Osteocyte (in vitro differentiated cells): Measurements from ENCODE around the gene ZSWIM3. TPM values are rescaled to one million over a fixed set of nuclear protein-coding genes. Genes with fewer than 3 reads are reported as not detected.

Source experiments
- DNase-seq: peaks from one replicate; pipeline ENCODE4 v3.0.0; 2021; ENCODE audit warnings: mixed read lengths; ENCODE audit not compliant: unreplicated experiment; ENCODE audit errors: extremely low spot score
- H3K27ac Mint-ChIP-seq: one replicate; pipeline ENCODE4 v1.8.0; 2021; ENCODE audit warnings: mild to moderate bottlenecking, mixed read lengths; ENCODE audit not compliant: unreplicated experiment
- H3K27me3 Mint-ChIP-seq: one replicate; pipeline ENCODE4 v1.8.0; 2021; ENCODE audit warnings: mixed read lengths; ENCODE audit not compliant: unreplicated experiment
- H3K36me3 Mint-ChIP-seq: one replicate; pipeline ENCODE4 v1.8.0; 2021; ENCODE audit warnings: mixed read lengths; ENCODE audit not compliant: unreplicated experiment
- H3K4me1 Mint-ChIP-seq: one replicate; pipeline ENCODE4 v1.8.0; 2021; ENCODE audit warnings: mixed read lengths; ENCODE audit not compliant: unreplicated experiment
- H3K4me3 Mint-ChIP-seq: one replicate; pipeline ENCODE4 v1.8.0; 2021; ENCODE audit warnings: mild to moderate bottlenecking, moderate library complexity, mixed read lengths; ENCODE audit not compliant: unreplicated experiment
- H3K9me3 Mint-ChIP-seq: one replicate; pipeline ENCODE4 v1.8.0; 2021; ENCODE audit warnings: mixed read lengths; ENCODE audit not compliant: unreplicated experiment
- CTCF ChIP-seq: fragments of 200-600 bp; sonication (generic); IDR thresholded peaks from 2 replicates; pipeline ENCODE4 v1.5.0; 2021; ENCODE audit warnings: antibody characterized with exemption, mild to moderate bottlenecking, moderate library complexity
- total RNA-seq: library from RNA; stranded (reverse); gene quantifications from 2 replicates; pipeline ENCODE4 v1.2.1, GENCODE V29; 2021

ZSWIM3 gene
- total RNA-seq, 1 donor from 2014 or later: 3.9 TPM

GRCh38 chr20:45927071-45927878, 69.9 kb downstream of the ZSWIM3 start:
- Mint-ChIP-seq H3K4me1 (peaks cover 30% of the 10 kb centered on the region), H3K9me3 (no peaks in the 10 kb centered on the region), H3K4me3 (no peak overlapping the region), H3K27ac (no peak overlapping the region), H3K27me3 (no peaks in the 10 kb centered on the region), H3K36me3 (peaks cover 3% of the 10 kb centered on the region)
- no peak for DNase-seq
- no peak for TF ChIP-seq CTCF

Other genes starting within 250 kb of the ZSWIM3 start
- gene WFDC10A, start 227.9 kb upstream of the ZSWIM3 start, total RNA-seq: not detected in 2 replicates
- not detected in 2 replicates for gene WFDC9, start 226.3 kb upstream of the ZSWIM3 start, total RNA-seq
- not detected in 2 replicates for gene WFDC11, start 187.4 kb upstream of the ZSWIM3 start, total RNA-seq
- not detected in 2 replicates for gene WFDC13, start 155.6 kb upstream of the ZSWIM3 start, total RNA-seq
- gene WFDC10B, start 152.6 kb upstream of the ZSWIM3 start, total RNA-seq: not detected in 2 replicates
- gene SPINT4, start 135.3 kb upstream of the ZSWIM3 start, total RNA-seq: not detected in 2 replicates
- gene WFDC3, start 65.7 kb upstream of the ZSWIM3 start, total RNA-seq: 0.91 TPM in 1 of 2 replicates, not detected in the other
- 23.2 and 30.0 TPM in 2 replicates for gene DNTTIP1, start 65.7 kb upstream of the ZSWIM3 start, total RNA-seq
- gene UBE2C, start 45.0 kb upstream of the ZSWIM3 start, total RNA-seq: 21.3 and 21.9 TPM in 2 replicates
- gene TNNC2, start 30.3 kb upstream of the ZSWIM3 start, total RNA-seq: 1.2 TPM in 1 of 2 replicates, not detected in the other
- gene SNX21, start 23.8 kb upstream of the ZSWIM3 start, total RNA-seq: 24.4 and 25.6 TPM in 2 replicates
- 23.6 and 23.9 TPM in 2 replicates for gene ACOT8, start 222 bp upstream of the ZSWIM3 start, total RNA-seq
- 12.6 and 13.3 TPM in 2 replicates for gene ZSWIM1, start 23.6 kb downstream of the ZSWIM3 start, total RNA-seq
- 2.9 TPM in 2 replicates for gene SPATA25, start 30.0 kb downstream of the ZSWIM3 start, total RNA-seq
- gene NEURL2, start 33.6 kb downstream of the ZSWIM3 start, total RNA-seq: 7.3 and 7.4 TPM in 2 replicates
- gene CTSA, start 33.7 kb downstream of the ZSWIM3 start, total RNA-seq: 310 and 318 TPM in 2 replicates
- gene PLTP, start 54.5 kb downstream of the ZSWIM3 start, total RNA-seq: 195 and 211 TPM in 2 replicates
- 34.6 and 42.1 TPM in 2 replicates for gene PCIF1, start 77.1 kb downstream of the ZSWIM3 start, total RNA-seq
- 23.9 and 24.6 TPM in 2 replicates for gene ZNF335, start 114.6 kb downstream of the ZSWIM3 start, total RNA-seq
- gene MMP9, start 151.3 kb downstream of the ZSWIM3 start, total RNA-seq: not detected in 2 replicates
- gene SLC12A5, start 171.6 kb downstream of the ZSWIM3 start, total RNA-seq: 1.7 TPM in 1 of 2 replicates, not detected in the other
- 29.8 and 39.0 TPM in 2 replicates for gene NCOA5, start 232.3 kb downstream of the ZSWIM3 start, total RNA-seq